H9 (cell line): ENCODE results near the gene SORCS2. TPM values are rescaled to one million over a fixed set of nuclear protein-coding genes. Genes with fewer than 3 reads are reported as not detected.

ENCODE experiments used
- DNase-seq: peaks from one replicate; pipeline ENCODE4 v3.0.0-alpha.2; 2017
- H2AFZ ChIP-seq: one replicate; pipeline ENCODE4 v1.6.1; 2013; ENCODE audit warnings: mild to moderate bottlenecking, low read length, control low read depth, moderate library complexity
- H2AK5ac ChIP-seq: 2 replicates; pipeline ENCODE4 v1.6.1; 2013; ENCODE audit warnings: low read length, control low read depth, mixed read lengths; ENCODE audit not compliant: insufficient read length
- H2BK120ac ChIP-seq: one replicate; pipeline ENCODE4 v1.6.1; 2013; ENCODE audit warnings: low read depth, mild to moderate bottlenecking, low read length, control low read depth, inconsistent platforms; ENCODE audit not compliant: poor library complexity, severe bottlenecking
- H2BK12ac ChIP-seq: 2 replicates; pipeline ENCODE4 v1.6.1; 2013; ENCODE audit warnings: low read length, control low read depth, mixed read lengths, low read depth; ENCODE audit not compliant: insufficient read length
- H2BK15ac ChIP-seq: 2 replicates; pipeline ENCODE4 v1.6.1; 2013; ENCODE audit warnings: low read depth, low read length, control low read depth
- H2BK20ac ChIP-seq: one replicate; pipeline ENCODE4 v1.6.1; 2013; ENCODE audit warnings: low read depth, mild to moderate bottlenecking, low read length, control low read depth, inconsistent platforms; ENCODE audit not compliant: poor library complexity, severe bottlenecking
- H2BK5ac ChIP-seq: 2 replicates; pipeline ENCODE4 v1.6.1; 2013; ENCODE audit warnings: low read length, control low read depth, mixed read lengths; ENCODE audit not compliant: insufficient read length
- H3K14ac ChIP-seq: 2 replicates; pipeline ENCODE4 v1.6.1; 2013; ENCODE audit warnings: low read length, control low read depth; ENCODE audit not compliant: insufficient read depth
- H3K18ac ChIP-seq: 2 replicates; pipeline ENCODE4 v1.6.1; 2013; ENCODE audit warnings: low read depth, mild to moderate bottlenecking, mixed read lengths, low read length, control low read depth; ENCODE audit not compliant: insufficient read length
- H3K23ac ChIP-seq: 2 replicates; pipeline ENCODE4 v1.6.1; 2013; ENCODE audit warnings: low read length, control low read depth, mixed read lengths, low read depth; ENCODE audit not compliant: insufficient read length
- H3K23me2 ChIP-seq: 2 replicates; pipeline ENCODE4 v1.6.1; 2013; ENCODE audit warnings: low read depth, mild to moderate bottlenecking, mixed read lengths, low read length, control low read depth; ENCODE audit not compliant: insufficient read length, poor library complexity, severe bottlenecking
- H3K27ac ChIP-seq: 2 replicates; pipeline ENCODE4 v1.5.1; 2013; ENCODE audit warnings: low read length, control low read depth, mixed read lengths, low read depth; ENCODE audit not compliant: insufficient read length
- H3K27me3 ChIP-seq: 2 replicates; pipeline ENCODE4 v1.6.1; 2013; ENCODE audit warnings: low read length, control low read depth, inconsistent platforms; ENCODE audit not compliant: insufficient read depth
- H3K4ac ChIP-seq: 2 replicates; pipeline ENCODE4 v1.6.1; 2013; ENCODE audit warnings: low read depth, mild to moderate bottlenecking, control low read depth, inconsistent platforms, low read length, moderate library complexity
- H3K4me1 ChIP-seq: 2 replicates; pipeline ENCODE4 v1.6.1; 2013; ENCODE audit warnings: low read length, control low read depth, inconsistent platforms; ENCODE audit not compliant: insufficient read depth
- H3K4me2 ChIP-seq: 2 replicates; pipeline ENCODE4 v1.6.1; 2013; ENCODE audit warnings: low read length, control low read depth, mixed read lengths; ENCODE audit not compliant: insufficient read length, insufficient read depth
- H3K56ac ChIP-seq: 2 replicates; pipeline ENCODE4 v1.6.1; 2013; ENCODE audit warnings: low read depth, mild to moderate bottlenecking, mixed read lengths, low read length, control low read depth; ENCODE audit not compliant: insufficient read length
- H3K79me1 ChIP-seq: 2 replicates; pipeline ENCODE4 v1.6.1; 2013; ENCODE audit warnings: low read depth, mild to moderate bottlenecking, moderate library complexity, low read length, control low read depth, inconsistent platforms; ENCODE audit not compliant: insufficient read depth, poor library complexity, severe bottlenecking
- H3K79me2 ChIP-seq: 2 replicates; pipeline ENCODE4 v1.6.1; 2013; ENCODE audit warnings: low read length, control low read depth, inconsistent platforms; ENCODE audit not compliant: insufficient read depth
- H3K9ac ChIP-seq: 2 replicates; pipeline ENCODE4 v1.6.1; 2013; ENCODE audit warnings: low read length, control low read depth, mixed read lengths; ENCODE audit not compliant: insufficient read length; ENCODE audit errors: extremely low read depth
- H3K9me3 ChIP-seq: one replicate; pipeline ENCODE4 v1.6.1; 2013; ENCODE audit warnings: low read depth, low read length, inconsistent platforms; ENCODE audit not compliant: control insufficient read depth
- H3T11ph ChIP-seq: one replicate; pipeline ENCODE4 v1.6.1; 2013; ENCODE audit warnings: mild to moderate bottlenecking, low read length, control low read depth, inconsistent platforms
- H4K20me1 ChIP-seq: one replicate; pipeline ENCODE4 v1.6.1; 2013; ENCODE audit not compliant: control insufficient read depth, insufficient read length, insufficient read depth
- H4K5ac ChIP-seq: 2 replicates; pipeline ENCODE4 v1.6.1; 2013; ENCODE audit warnings: low read depth, mild to moderate bottlenecking, mixed read lengths, low read length, control low read depth; ENCODE audit not compliant: insufficient read length
- H4K8ac ChIP-seq: replicated peaks from 2 replicates; pipeline ENCODE4 v1.6.1; 2013; ENCODE audit warnings: low read length, control low read depth, mixed read lengths, low read depth; ENCODE audit not compliant: insufficient read length
- H4K91ac ChIP-seq: 2 replicates; pipeline ENCODE4 v1.6.1; 2013; ENCODE audit warnings: low read depth, mild to moderate bottlenecking, moderate library complexity, mixed read lengths, low read length, control low read depth; ENCODE audit not compliant: insufficient read length
- H3K27ac Mint-ChIP-seq, 3 experiments: 2 replicates in 2 of 3; 3 replicates in 1 of 3; pipeline ENCODE4 v1.8.0; 2020 to 2021; ENCODE audit warnings: mixed read lengths in 3 of 3, mild to moderate bottlenecking in 1 of 3, moderate library complexity in 1 of 3
- H3K27me3 Mint-ChIP-seq: 2 replicates; pipeline ENCODE4 v1.8.0; 2021; ENCODE audit warnings: low read depth, mild to moderate bottlenecking, moderate library complexity, mixed read lengths
- H3K36me3 Mint-ChIP-seq, 3 experiments: 2 replicates in 2 of 3; 3 replicates in 1 of 3; pipeline ENCODE4 v1.8.0; 2020 to 2021; ENCODE audit warnings: low read depth in 3 of 3, mixed read lengths in 3 of 3; ENCODE audit not compliant: insufficient read depth in 1 of 3
- H3K4me1 Mint-ChIP-seq, 2 experiments: 2 replicates each; pipeline ENCODE4 v1.8.0; 2020; ENCODE audit warnings: mixed read lengths in 2 of 2
- H3K4me3 Mint-ChIP-seq, 2 experiments: 2 replicates in 1 of 2; 3 replicates in 1 of 2; pipeline ENCODE4 v1.8.0; 2020 to 2021; ENCODE audit warnings: mild to moderate bottlenecking in 2 of 2, mixed read lengths in 2 of 2, moderate library complexity in 1 of 2
- H3K9me3 Mint-ChIP-seq, 2 experiments: 2 replicates in 1 of 2; 3 replicates in 1 of 2; pipeline ENCODE4 v1.8.0; 2020; ENCODE audit warnings: mild to moderate bottlenecking in 2 of 2, mixed read lengths in 2 of 2, moderate library complexity in 1 of 2
- WGBS: extraction: QIAGEN DNeasy Blood & Tissue Kit; methylation state at CpG from one replicate; pipeline ENCODE4 v1.1.7; 2013; ENCODE audit warnings: missing lambda C conversion rate, low lambda C conversion rate, mixed read lengths; ENCODE audit not compliant: insufficient read length; ENCODE audit errors: extremely low coverage; 5-methylcytosine and 5-hydroxymethylcytosine counted together
- total RNA-seq: library from RNA; stranded (reverse); gene quantifications from 2 replicates; pipeline ENCODE4 v1.2.1, GENCODE V29; 2021
- TF ChIP-seq, protein P1 (sequence below): fragments of 200-600 bp; sonication (generic); conservative IDR thresholded peaks from 3 replicates; pipeline ENCODE4 v1.8.0; 2021; ENCODE audit warnings: antibody characterized with exemption, mild to moderate bottlenecking

Gene SORCS2
- total RNA-seq, 1 experiment from 2014 or later: 0.57 TPM

DNA sequence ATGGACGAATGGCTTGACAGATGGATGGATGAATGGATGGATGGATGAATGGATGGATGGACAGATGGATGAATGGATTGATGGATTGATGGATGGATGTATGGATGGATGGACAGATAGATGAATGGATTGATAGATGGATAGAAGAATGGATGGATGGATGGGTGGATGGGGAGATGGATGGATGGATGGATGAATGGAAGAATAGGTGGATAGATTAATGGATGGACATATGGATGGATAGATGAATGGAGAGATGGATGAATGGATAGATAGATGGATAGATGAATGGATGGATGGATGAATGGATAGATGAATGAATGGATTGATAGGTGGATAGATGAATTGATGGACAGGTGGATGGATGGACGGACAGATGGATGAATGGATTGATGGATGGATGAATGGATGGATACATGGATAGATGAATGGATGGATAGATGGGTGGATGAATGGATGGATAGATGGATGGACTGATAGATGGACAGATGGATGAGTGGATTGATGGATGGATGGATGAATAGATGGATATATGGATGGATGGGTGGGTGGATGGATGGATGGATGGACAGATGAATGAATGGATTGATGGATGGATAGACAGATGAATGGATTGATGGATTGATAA, 208.4 kb downstream of the SORCS2 start:
- Histone ChIP-seq H3K14ac (no peak overlapping the region), H3K23me2 (no peaks in the 10 kb centered on the region), H3K79me2 (no peaks in the 10 kb centered on the region), H4K5ac (no peak overlapping the region), H3K56ac (no peak overlapping the region), H4K91ac (no peak overlapping the region), H3K79me1 (no peaks in the 10 kb centered on the region), H2BK12ac (no peak overlapping the region), H3K18ac (no peak overlapping the region), H3K9me3 (no peaks in the 10 kb centered on the region), H2BK15ac (no peak overlapping the region), H2BK20ac (no peak overlapping the region), H4K20me1 (no peaks in the 10 kb centered on the region), H3K27me3 (no peaks in the 10 kb centered on the region; the same call in 1 of the 2 replicates), H3K9ac (no peak overlapping the region), H3K4me1 (no peaks in the 10 kb centered on the region), H3K23ac (no peak overlapping the region), H3K4ac (no peak overlapping the region), H3T11ph (no peak overlapping the region), H2AFZ (no peak overlapping the region), H2BK5ac (no peak overlapping the region), H3K27ac (no peak overlapping the region), H4K8ac (no peak overlapping the region), H3K4me2 (no peak overlapping the region), H2BK120ac (no peak overlapping the region), H2AK5ac (no peak overlapping the region)
- H3K9me3 Mint-ChIP-seq: no peaks in the 10 kb centered on the region; a peak in 2 of 5 replicates
- no peak for DNase-seq
- no peak overlapping the region for H3K4me3 Mint-ChIP-seq
- TF ChIP-seq, protein P1, sequence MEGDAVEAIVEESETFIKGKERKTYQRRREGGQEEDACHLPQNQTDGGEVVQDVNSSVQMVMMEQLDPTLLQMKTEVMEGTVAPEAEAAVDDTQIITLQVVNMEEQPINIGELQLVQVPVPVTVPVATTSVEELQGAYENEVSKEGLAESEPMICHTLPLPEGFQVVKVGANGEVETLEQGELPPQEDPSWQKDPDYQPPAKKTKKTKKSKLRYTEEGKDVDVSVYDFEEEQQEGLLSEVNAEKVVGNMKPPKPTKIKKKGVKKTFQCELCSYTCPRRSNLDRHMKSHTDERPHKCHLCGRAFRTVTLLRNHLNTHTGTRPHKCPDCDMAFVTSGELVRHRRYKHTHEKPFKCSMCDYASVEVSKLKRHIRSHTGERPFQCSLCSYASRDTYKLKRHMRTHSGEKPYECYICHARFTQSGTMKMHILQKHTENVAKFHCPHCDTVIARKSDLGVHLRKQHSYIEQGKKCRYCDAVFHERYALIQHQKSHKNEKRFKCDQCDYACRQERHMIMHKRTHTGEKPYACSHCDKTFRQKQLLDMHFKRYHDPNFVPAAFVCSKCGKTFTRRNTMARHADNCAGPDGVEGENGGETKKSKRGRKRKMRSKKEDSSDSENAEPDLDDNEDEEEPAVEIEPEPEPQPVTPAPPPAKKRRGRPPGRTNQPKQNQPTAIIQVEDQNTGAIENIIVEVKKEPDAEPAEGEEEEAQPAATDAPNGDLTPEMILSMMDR: no peak
- H3K36me3 Mint-ChIP-seq: no peaks in the 10 kb centered on the region
- peaks cover 2 to 5% of the 10 kb centered on the region in 2 experiments; a peak in 2 of 4 replicates for H3K4me1 Mint-ChIP-seq
- whole genome bisulfite sequencing: no CpG with 5 or more reads among the region's 2 CpGs
- H3K27ac Mint-ChIP-seq: no peak overlapping the region
- peaks cover 58% of the 10 kb centered on the region for H3K27me3 Mint-ChIP-seq
